ENCODE measurements around the gene RFPL3. TPM values are rescaled to one million over a fixed set of nuclear protein-coding genes. Genes with fewer than 3 reads are reported as not detected.
"Not testable (repeated sequence)": the region's sequence is repeated elsewhere in the genome, so short reads cannot be mapped to it uniquely, and the experiment has no call there.

RFPL3 gene
- total RNA-seq = not detected
- long read RNA-seq = 0 reads

GRCh38 chr22:32357567-32357966, at the start of gene RFPL3:
TSS of gene RFPL3 (plus strand) at chr22:32357867. CDS start at chr22:32358072, 205 bp downstream.
- intact Hi-C loops (cut with DNase I); DNase-seq; H3K9me3 ChIP-seq; H3K4me3 ChIP-seq; H3K27me3 ChIP-seq; H3K4me1 ChIP-seq; H3K36me3 ChIP-seq; ATAC-seq; H3K27ac ChIP-seq: not testable (repeated sequence)
- 46% methylated on average over 4 of the region's 9 CpGs for WGBS (ENCODE audit: insufficient coverage, low coverage, low lambda C conversion rate, missing lambda C conversion rate)

- intact Hi-C loops (cut with DNase I) = no loop called here
- no peaks in the 10 kb centered on the region for H3K9me3 ChIP-seq
- no peak for TF ChIP-seq POLR2A (IDR thresholded peaks at IDR 0.05)
- TF ChIP-seq, protein P1, sequence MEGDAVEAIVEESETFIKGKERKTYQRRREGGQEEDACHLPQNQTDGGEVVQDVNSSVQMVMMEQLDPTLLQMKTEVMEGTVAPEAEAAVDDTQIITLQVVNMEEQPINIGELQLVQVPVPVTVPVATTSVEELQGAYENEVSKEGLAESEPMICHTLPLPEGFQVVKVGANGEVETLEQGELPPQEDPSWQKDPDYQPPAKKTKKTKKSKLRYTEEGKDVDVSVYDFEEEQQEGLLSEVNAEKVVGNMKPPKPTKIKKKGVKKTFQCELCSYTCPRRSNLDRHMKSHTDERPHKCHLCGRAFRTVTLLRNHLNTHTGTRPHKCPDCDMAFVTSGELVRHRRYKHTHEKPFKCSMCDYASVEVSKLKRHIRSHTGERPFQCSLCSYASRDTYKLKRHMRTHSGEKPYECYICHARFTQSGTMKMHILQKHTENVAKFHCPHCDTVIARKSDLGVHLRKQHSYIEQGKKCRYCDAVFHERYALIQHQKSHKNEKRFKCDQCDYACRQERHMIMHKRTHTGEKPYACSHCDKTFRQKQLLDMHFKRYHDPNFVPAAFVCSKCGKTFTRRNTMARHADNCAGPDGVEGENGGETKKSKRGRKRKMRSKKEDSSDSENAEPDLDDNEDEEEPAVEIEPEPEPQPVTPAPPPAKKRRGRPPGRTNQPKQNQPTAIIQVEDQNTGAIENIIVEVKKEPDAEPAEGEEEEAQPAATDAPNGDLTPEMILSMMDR (IDR thresholded peaks at IDR 0.05) = no peak
- DNase-seq = no peak
- no peaks in the 10 kb centered on the region for H3K27me3 ChIP-seq
- no peak for ATAC-seq
- no peak overlapping the region for H3K4me3 ChIP-seq
- WGBS (ENCODE audit: insufficient coverage, low coverage, low lambda C conversion rate, missing lambda C conversion rate) = 50% methylated on average over 1 of the region's 7 CpGs
- H3K4me1 ChIP-seq = no peaks in the 10 kb centered on the region
- H3K27ac ChIP-seq = no peak overlapping the region
- no peaks in the 10 kb centered on the region for H3K36me3 ChIP-seq
Observed at GRCh38 chr22:32308191-32308590, 49.5 kb upstream of the RFPL3 start.

- H3K27me3 ChIP-seq = no peaks in the 10 kb centered on the region
- TF ChIP-seq, protein P1 (IDR thresholded peaks at IDR 0.05) = no peak
- no peak for TF ChIP-seq POLR2A (IDR thresholded peaks at IDR 0.05)
- H3K27ac ChIP-seq = no peak overlapping the region
- H3K4me3 ChIP-seq = no peak overlapping the region
- DNase-seq (no peak), ATAC-seq (no peak)
- intact Hi-C loops (cut with DNase I) = no loop called here
- H3K36me3 ChIP-seq = no peaks in the 10 kb centered on the region
- H3K9me3 ChIP-seq = no peaks in the 10 kb centered on the region
- no peaks in the 10 kb centered on the region for H3K4me1 ChIP-seq
- 66% methylated on average over 5 of the region's 6 CpGs for WGBS (ENCODE audit: insufficient coverage, low coverage, low lambda C conversion rate, missing lambda C conversion rate)
Observed at GRCh38 chr22:32308934-32309333, 48.7 kb upstream of the RFPL3 start.

DNA sequence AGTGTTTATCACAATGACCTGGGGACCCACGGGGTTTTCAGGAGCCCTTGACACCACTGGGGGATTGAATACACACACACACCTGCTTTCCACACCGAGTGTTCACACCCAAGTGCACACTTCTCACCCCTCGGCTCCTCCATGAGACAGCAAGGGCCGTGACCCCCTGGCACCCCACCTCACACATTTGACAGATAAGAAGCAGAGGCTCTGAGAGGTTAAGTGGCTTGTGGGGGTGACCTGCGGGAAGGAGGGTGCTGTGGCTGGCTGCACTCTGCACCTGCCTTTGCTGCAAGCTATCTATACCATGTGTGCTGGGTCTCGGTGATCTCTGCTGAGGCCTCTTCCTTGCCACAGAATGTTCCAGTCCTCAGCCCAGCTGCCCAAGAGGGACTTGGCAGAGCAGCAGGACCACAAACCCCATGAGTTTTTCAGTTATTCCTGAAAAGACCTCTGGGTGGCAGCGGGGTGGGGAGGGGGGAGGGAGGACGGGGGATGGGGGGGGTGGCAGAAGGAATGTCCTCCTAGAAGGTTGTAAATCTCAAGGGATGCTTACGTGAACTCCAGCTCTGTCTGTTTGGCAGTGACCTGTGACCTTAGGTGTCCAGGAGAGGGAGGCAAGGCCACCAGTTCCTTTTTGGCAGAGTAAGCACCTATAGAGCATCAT, 47.9 kb upstream of the RFPL3 start:
- H3K36me3 ChIP-seq = no peaks in the 10 kb centered on the region
- no peak overlapping the region for H3K4me3 ChIP-seq
- no peak for TF ChIP-seq POLR2A (IDR thresholded peaks at IDR 0.05)
- TF ChIP-seq, protein P1 (IDR thresholded peaks at IDR 0.05) = no peak
- no peak overlapping the region for H3K27ac ChIP-seq
- H3K27me3 ChIP-seq = no peaks in the 10 kb centered on the region
- ATAC-seq (no peak), DNase-seq (peak in 1 of 3 donors; percentile 27)
- H3K9me3 ChIP-seq = no peaks in the 10 kb centered on the region
- no peaks in the 10 kb centered on the region for H3K4me1 ChIP-seq
- WGBS (ENCODE audit: insufficient coverage, low coverage, low lambda C conversion rate, missing lambda C conversion rate) = 27% methylated on average over 5 of the region's 9 CpGs
- intact Hi-C loops (cut with DNase I) = no loop called here

GRCh38 chr22:32310777-32311176, 46.9 kb upstream of the RFPL3 start:
- DNase-seq (peak in 1 of 3 donors; percentile 21), ATAC-seq (no peak)
- no peak overlapping the region for H3K27ac ChIP-seq
- H3K4me1 ChIP-seq = no peaks in the 10 kb centered on the region
- no peaks in the 10 kb centered on the region for H3K9me3 ChIP-seq
- no peak overlapping the region for H3K4me3 ChIP-seq
- H3K36me3 ChIP-seq = no peaks in the 10 kb centered on the region
- 58% methylated on average over 2 of the region's 5 CpGs for WGBS (ENCODE audit: insufficient coverage, low coverage, low lambda C conversion rate, missing lambda C conversion rate)
- intact Hi-C loops (cut with DNase I) = no loop called here
- TF ChIP-seq, protein P1 (IDR thresholded peaks at IDR 0.05) = no peak
- TF ChIP-seq POLR2A (IDR thresholded peaks at IDR 0.05) = no peak
- H3K27me3 ChIP-seq = no peaks in the 10 kb centered on the region

Data from right lobe of liver (tissue), 6 donors.